HepG2 (cell line): ENCODE data around the gene PLIN4. TPM values are rescaled to one million over a fixed set of nuclear protein-coding genes. Genes with fewer than 3 reads are reported as not detected.

Experiments
- ATF7 ChIP-seq, 2 experiments: fragments of 450-650 bp in 1 of 2; sonication (generic) in 1 of 2; formaldehyde crosslinking in 1 of 2; IDR thresholded peaks; 2 replicates each; pipeline versions ENCODE4 v1.4.0 to v1.6.1; 2016 to 2020; ENCODE audit warnings: antibody characterized with exemption in 1 of 2, mild to moderate bottlenecking in 1 of 2, missing genetic modification reagents in 1 of 2
- CSRNP2 ChIP-seq: sonication (generic); formaldehyde crosslinking; conservative IDR thresholded peaks from 2 replicates; pipeline ENCODE4 v1.8.0; 2022; ENCODE audit warnings: low read depth, missing genetic modification reagents
- CTCF ChIP-seq: sonication (generic); formaldehyde crosslinking; IDR thresholded peaks from 2 replicates; pipeline ENCODE4 v1.5.0; 2020; ENCODE audit warnings: mild to moderate bottlenecking, missing genetic modification reagents, moderate library complexity
- HOXD1 ChIP-seq: sonication (generic); formaldehyde crosslinking; IDR thresholded peaks from 2 replicates; pipeline ENCODE4 v1.5.0; 2020; ENCODE audit warnings: missing genetic modification reagents
- MATR3 ChIP-seq: sonication (generic); formaldehyde crosslinking; IDR thresholded peaks from 2 replicates; pipeline ENCODE4 v1.4.0; 2020; ENCODE audit warnings: missing genetic modification reagents
- PHF8 ChIP-seq: sonication (generic); formaldehyde crosslinking; IDR thresholded peaks from 2 replicates; pipeline ENCODE4 v1.5.0; 2020; ENCODE audit warnings: missing genetic modification reagents
- REL ChIP-seq: sonication (generic); formaldehyde crosslinking; conservative IDR thresholded peaks from 2 replicates; pipeline ENCODE4 v1.8.0; 2022; ENCODE audit warnings: mild to moderate bottlenecking, missing genetic modification reagents, moderate library complexity
- TAF15 ChIP-seq: fragments of 200-400 bp; formaldehyde crosslinking; IDR thresholded peaks from one replicate; pipeline ENCODE4 v1.6.1; 2018; ENCODE audit warnings: mild to moderate bottlenecking, low read depth, low read length; ENCODE audit not compliant: poor library complexity, severe bottlenecking
- TBX2 ChIP-seq: sonication (generic); formaldehyde crosslinking; IDR thresholded peaks from 2 replicates; pipeline ENCODE4 v1.5.0; 2020; ENCODE audit warnings: missing genetic modification reagents, mild to moderate bottlenecking, borderline replicate concordance
- ZBTB33 ChIP-seq: sonication (generic); formaldehyde crosslinking; IDR thresholded peaks from 2 replicates; pipeline ENCODE4 v1.4.0; 2020; ENCODE audit warnings: missing genetic modification reagents
- ZFAT ChIP-seq: sonication (generic); formaldehyde crosslinking; conservative IDR thresholded peaks from 2 replicates; pipeline ENCODE4 v1.8.1; 2023; ENCODE audit warnings: missing genetic modification reagents, inconsistent platforms
- ZNF367 ChIP-seq: sonication (generic); formaldehyde crosslinking; IDR thresholded peaks from 2 replicates; pipeline ENCODE4 v1.4.0; 2020; ENCODE audit warnings: missing genetic modification reagents, borderline replicate concordance
- ZNF576 ChIP-seq: sonication (generic); formaldehyde crosslinking; IDR thresholded peaks from 2 replicates; pipeline ENCODE4 v1.4.0; 2020; ENCODE audit warnings: mild to moderate bottlenecking, missing genetic modification reagents
- ZNF800 ChIP-seq: sonication (generic); formaldehyde crosslinking; IDR thresholded peaks from 2 replicates; pipeline ENCODE4 v1.4.0; 2020; ENCODE audit warnings: missing genetic modification reagents
- ZSCAN29 ChIP-seq: sonication (generic); formaldehyde crosslinking; conservative IDR thresholded peaks from 2 replicates; pipeline ENCODE4 v1.4.0; 2020; ENCODE audit warnings: mild to moderate bottlenecking, missing genetic modification reagents
- polyA plus RNA-seq, 8 experiments: library from polyadenylated mRNA; depleted of rRNA in 3 of 8; stranded (reverse) in 7 of 8; unstranded in 1 of 8; fragments of >200 nt; fragmentation: Illumina TruSeq in 4 of 8; extraction: Trizol in 4 of 8; gene quantifications; 2 replicates each; pipeline versions ENCODE4 v1.2.1 to v1.2.3, GENCODE V29; 2011 to 2016; ENCODE audit warnings: low read depth in 4 of 8, missing spikeins in 1 of 8, mixed read lengths in 1 of 8; ENCODE audit not compliant: insufficient read depth in 1 of 8
- total RNA-seq, 5 experiments: library from RNA; depleted of rRNA; stranded (reverse); fragments of >200 nt; fragmentation: Illumina TruSeq; extraction: Trizol; gene quantifications; 2 replicates each; pipeline ENCODE4 v1.2.3, GENCODE V29; 2016; ENCODE audit warnings: low read depth in 1 of 5
- TF ChIP-seq, protein P1 (sequence below): sonication (generic); formaldehyde crosslinking; IDR thresholded peaks from 2 replicates; pipeline ENCODE4 v1.5.0; 2020; ENCODE audit warnings: mild to moderate bottlenecking, missing genetic modification reagents

Gene PLIN4
- total and polyA plus RNA-seq, 2 of the 13 experiments (the other 11 are each of a cell fraction or from before 2014, with no cell fraction given): 1.1 to 1.3 TPM

DNA sequence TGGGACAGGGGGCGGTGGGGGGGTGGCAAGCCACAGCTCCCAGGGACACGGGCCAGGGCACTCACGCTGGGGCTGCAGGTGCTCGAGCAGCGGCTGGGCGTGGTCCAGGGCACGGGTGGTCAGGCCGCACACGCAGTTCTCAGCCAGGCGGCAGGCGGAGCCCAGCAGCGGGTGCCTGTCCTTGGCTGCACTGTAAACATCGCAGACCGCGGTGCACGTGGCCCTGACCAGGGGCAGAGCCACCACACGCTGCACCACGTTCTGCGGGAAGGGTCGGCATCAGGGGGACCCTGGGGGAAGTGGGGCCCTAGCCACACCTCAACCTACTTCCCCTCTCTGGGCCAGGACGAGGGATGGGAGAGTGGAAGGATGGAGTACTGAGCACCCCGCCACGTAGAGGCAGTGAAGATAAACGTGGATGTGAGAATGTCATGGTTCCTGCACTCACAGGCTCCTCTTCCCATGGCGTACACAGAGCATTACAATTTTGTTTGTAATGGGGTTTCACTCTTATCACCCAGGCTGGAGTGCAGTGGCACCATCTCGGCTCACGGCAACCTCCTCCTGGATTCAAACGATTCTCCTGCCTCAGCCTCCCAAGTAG lies 13.4 kb upstream of the PLIN4 start (continued):
- TF ChIP-seq HOXD1 (CRISPR knock-in tag) (0 out of 2 replicates have a peak, but pooled peaks have one; percentile 65), TBX2 (CRISPR knock-in tag) (peak; percentile 80; the same call in 1 of the 2 replicates), ZNF367 (CRISPR knock-in tag) (no peak; the same call in 1 of the 2 replicates), ZNF800 (CRISPR knock-in tag) (0 out of 2 replicates have a peak, but pooled peaks have one; percentile 40), ATF7 (IDR thresholded peaks at IDR 0.05) (no peak), ATF7 (CRISPR knock-in tag; IDR thresholded peaks at IDR 0.05) (no peak; the same call in 1 of the 2 replicates), PHF8 (0 out of 2 replicates have a peak, but pooled peaks have one; percentile 33), MATR3 (CRISPR knock-in tag) (no peak), ZBTB33 (CRISPR knock-in tag) (peak; percentile 17), CTCF (CRISPR knock-in tag) (peak; percentile 63), ZFAT (CRISPR knock-in tag) (no peak), TAF15 (no peak), ZNF576 (CRISPR knock-in tag) (no peak), ZSCAN29 (CRISPR knock-in tag) (no peak), REL (0 out of 2 replicates have a peak, but pooled peaks have one; percentile 37), CSRNP2 (CRISPR knock-in tag) (no peak)
- TF ChIP-seq, protein P1, sequence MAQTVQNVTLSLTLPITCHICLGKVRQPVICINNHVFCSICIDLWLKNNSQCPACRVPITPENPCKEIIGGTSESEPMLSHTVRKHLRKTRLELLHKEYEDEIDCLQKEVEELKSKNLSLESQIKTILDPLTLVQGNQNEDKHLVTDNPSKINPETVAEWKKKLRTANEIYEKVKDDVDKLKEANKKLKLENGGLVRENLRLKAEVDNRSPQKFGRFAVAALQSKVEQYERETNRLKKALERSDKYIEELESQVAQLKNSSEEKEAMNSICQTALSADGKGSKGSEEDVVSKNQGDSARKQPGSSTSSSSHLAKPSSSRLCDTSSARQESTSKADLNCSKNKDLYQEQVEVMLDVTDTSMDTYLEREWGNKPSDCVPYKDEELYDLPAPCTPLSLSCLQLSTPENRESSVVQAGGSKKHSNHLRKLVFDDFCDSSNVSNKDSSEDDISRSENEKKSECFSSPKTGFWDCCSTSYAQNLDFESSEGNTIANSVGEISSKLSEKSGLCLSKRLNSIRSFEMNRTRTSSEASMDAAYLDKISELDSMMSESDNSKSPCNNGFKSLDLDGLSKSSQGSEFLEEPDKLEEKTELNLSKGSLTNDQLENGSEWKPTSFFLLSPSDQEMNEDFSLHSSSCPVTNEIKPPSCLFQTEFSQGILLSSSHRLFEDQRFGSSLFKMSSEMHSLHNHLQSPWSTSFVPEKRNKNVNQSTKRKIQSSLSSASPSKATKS: no peak
